ENCODE data around the gene ASPRV1.

GRCh38 chr2:69923116-69923515, 38.3 kb downstream of the ASPRV1 start:
- TF ChIP-seq POLR2A (IDR thresholded peaks at IDR 0.05; ENCODE audit: low read depth, low read length) (no peak), CTCF (IDR thresholded peaks at IDR 0.05; ENCODE audit: extremely low read depth in 1 of 2, insufficient read depth in 1 of 2, low read depth in 1 of 2, low read length in 2 of 2) (no peak), MYC (IDR thresholded peaks at IDR 0.05; ENCODE audit: low read depth, low read length) (no peak), MAX (IDR thresholded peaks at IDR 0.05; ENCODE audit: insufficient read depth, insufficient read length) (no peak)

All from endothelial cell of umbilical vein (primary cell).